Measurements from ENCODE around the gene CGREF1. TPM values are rescaled to one million over a fixed set of nuclear protein-coding genes. Genes with fewer than 3 reads are reported as not detected.
"Not testable (repeated sequence)": the region's sequence is repeated elsewhere in the genome, so short reads cannot be mapped to it uniquely, and the experiment has no call there.

CGREF1 gene
- total RNA-seq, 1 donor from 2014 or later = 18.3 TPM

DNA sequence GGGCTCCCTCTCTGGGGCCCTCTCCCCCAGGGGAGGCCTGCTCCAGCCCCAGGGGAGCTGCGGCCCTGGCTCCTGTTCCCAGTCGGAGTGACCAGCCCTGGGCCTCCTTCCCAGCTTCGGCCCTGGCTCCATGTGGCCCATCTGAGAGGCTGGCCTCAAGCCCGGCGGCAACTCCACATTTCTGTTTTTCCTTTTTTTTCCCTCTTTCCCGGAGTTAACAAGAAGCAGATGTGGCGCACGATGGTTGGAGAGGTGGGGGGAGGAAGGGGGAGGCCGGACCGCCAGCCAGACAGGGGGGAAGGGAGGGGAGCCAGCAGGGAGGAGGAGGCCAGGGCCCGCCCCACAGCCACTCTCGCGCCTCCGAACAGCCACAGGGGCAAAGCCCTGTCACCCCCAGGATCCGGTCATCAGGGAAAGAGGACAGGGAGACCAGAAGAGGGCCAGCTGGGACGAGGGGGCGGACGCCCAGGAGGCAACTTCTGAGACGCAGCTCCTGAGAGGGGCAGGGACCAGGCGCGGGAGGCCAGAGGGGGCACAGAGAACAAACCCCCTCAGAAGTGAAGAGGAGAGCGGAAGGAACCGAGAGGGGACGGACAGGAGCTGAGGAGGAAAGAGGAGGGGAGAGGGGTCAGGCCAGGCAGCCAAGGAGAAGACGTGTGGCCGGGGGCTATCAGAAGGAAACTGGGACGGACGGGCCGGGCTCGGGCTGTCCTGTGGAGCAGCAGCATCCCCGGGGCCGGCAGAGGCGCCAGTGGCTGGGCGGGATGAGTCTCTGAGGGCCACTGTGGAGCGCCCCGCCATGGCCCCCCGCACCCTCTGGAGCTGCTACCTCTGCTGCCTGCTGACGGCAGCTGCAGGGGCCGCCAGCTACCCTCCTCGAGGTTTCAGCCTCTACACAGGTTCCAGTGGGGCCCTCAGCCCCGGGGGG lies 40.4 kb downstream of the CGREF1 start, which contains the start of gene EMILIN1:
TSS of gene EMILIN1 (plus strand) at position 349 of the 928 bp plus-strand sequence. CDS start at position 800, 451 bp downstream.
- no peak for FAIRE-seq

DNA sequence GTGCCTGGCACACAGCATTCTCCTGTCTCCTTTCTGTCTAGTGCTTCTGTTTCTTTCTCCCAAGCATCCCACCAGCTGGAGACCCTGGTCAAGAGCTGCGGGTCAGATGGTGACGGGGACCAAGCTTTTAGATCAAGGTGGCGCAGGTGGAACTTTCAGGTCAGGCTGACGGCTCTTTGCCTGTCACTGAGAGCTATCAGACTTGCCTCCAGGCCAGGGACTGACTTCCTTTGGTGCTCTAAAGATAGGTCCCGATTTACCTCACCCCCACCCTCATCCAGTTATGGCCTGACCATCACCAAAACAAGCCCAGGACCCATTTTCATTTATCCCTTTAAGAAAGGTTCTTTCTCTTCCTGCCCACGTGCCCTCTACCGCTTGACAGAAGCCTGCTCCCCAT lies 41.7 kb downstream of the CGREF1 start:
- FAIRE-seq (no peak), DNase-seq (ENCODE audit: low spot score in 2 of 2) (no peak)

More for the DNA sequence above, 40.4 kb downstream of the CGREF1 start, which contains the start of gene EMILIN1:
- DNase-seq (ENCODE audit: low spot score in 2 of 2) = peak; percentile 67 to 71

DNA sequence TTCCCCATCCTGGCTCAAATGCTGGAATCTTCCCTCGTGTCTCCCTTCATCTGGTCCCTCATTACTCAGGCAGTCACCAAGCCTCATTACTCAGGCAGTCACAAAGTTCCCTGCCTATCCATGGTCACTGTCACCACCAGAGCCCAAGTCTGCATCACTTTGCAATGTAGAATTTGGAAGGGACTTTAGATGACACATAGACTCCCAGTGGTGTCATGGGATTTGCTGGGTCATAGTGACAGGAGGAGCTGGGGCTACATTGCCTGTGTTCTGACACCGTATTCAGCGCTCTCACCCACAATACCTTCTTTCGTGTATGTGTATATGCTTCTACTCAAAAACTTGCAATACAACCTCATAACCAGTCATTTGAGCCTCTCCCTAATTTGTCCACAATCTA lies 42.6 kb downstream of the CGREF1 start:
- FAIRE-seq = no peak
- no peak for DNase-seq (ENCODE audit: low spot score in 2 of 2)

DNA sequence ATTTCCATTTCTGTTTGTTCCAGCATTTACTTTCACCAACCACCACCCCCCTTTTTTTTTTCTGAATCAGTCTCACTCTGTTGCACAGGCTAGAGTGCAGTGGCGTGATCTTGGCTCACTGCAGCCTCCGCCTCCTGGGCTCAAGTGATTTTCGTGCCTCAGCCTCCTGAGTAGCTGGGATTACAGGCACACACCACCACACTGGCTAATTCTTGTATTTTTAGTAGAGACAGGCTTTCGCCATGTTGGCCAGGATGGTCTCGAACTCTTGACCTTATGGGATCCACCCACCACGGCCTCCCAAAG lies 43.4 kb downstream of the CGREF1 start:
- not testable (repeated sequence) for FAIRE-seq; DNase-seq (ENCODE audit: low spot score in 2 of 2)

DNA sequence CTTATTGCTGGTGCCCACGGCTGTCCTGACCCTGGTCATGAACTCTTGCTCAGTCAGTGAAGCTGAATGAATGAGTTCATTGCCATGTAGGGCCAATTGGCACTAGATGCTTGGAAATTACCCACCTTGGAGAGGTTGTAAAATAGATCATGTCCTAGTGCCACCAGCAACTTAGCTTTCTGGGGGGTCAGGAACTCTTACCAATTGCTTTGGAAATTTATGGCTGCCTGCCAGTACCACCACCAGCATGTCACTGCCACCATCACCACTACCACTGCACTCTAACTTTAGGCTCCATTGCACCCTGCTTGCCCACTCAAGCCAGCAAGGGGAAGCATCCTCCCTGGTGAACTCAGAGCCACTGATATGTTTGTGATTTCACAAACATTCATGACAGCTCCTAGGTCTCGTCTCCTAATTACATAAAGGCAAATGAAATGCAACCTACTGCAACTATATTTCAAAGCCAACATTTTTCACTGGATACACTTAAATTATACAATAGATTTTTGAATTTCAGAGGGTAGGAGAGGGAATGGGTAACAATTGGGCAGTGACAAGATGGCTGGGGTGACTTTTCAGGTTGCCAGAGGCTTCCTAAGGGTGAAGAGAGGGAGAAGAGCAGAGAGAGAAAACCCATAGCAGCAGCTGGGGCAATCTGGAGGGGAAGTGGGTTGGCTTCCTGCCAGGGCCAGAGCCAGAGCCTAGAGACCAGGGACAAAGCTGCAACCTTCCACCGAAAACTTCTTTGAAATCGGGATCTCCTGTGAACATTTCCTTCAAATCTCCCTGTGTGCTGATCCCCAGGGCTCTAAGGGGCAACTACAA lies 44.0 kb downstream of the CGREF1 start:
- FAIRE-seq (no peak), DNase-seq (ENCODE audit: low spot score in 2 of 2) (no peak)

DNA sequence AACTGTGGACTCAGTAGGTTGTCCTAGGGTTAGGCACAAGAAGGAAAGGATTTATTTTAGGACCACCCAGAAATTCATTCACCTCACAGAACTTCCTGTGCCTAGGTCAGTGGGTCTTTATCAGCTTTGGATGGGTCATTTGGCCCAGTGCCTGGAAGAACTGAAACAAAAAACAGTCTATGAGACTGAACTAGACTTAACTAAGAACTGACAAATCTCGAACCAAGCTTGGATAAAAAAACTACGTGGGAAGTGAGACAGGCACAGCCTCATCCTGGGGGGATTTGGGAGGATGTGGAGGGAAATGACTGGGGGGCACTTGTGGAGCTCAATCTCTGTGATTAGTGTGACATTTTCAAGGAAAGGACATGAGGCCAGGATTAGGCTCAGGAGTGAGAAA lies 45.1 kb downstream of the CGREF1 start:
- FAIRE-seq (no peak), DNase-seq (ENCODE audit: low spot score in 2 of 2) (no peak)

DNA sequence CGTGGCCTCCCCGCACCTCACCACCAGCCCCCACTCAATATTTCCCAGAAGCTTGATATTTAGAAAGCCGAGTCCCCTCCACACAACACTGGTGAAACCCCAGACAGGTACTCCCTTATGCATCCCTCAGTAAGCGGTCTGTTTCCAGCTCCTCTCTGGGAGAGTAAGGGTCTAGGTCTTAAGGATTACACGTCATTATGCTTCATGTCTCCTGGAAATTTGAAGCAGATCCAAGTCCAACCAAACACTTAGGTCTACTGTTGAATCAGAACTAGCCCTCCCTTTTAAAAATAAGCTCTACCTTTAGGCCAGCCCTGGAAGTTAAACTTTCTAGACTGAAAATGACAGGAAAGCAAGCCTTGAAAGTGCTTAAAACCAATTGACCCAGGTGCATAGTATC lies 46.0 kb downstream of the CGREF1 start:
- DNase-seq (ENCODE audit: low spot score in 2 of 2) (no peak), FAIRE-seq (no peak)

DNA sequence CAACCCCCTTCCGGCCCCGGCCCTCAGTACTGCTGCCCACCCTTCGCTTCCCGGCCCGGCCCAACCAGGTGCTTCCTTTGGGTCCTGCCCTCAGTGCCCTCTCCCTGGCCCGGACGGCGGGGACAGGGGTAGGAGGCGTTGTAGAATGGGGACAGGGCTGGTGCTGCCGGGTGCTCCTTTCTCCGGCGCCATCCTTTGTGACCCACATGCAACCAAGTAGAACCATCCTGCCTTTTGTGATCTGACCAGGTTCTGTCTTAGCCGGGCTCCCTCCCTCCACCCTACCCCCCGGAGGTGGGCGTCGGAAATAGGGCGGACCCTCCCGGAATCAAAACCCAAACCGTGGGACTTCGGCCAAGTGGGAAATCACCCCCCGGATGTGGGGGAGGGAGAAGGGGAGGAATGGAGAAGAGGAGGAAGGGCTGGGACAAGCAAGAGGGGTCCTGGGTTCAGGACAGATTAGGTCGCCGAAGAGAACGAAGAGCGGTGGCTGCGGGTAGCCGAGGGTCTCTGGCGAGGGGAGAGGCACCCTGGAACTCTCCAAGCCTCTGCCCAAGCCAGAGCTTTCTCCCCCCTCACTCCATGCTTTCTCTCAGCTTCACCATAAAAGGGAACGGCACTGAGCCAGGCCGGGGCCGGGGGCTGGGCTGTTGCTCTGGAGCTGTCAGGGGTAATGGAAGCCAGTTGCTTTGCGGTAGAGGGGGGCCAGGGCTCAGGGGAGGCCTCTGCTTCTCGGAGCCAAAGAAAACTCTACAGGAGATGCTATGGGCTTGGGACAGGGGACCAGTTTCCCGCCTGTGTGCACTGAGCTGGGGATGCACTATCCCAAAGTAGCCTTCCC lies 46.7 kb downstream of the CGREF1 start:
- FAIRE-seq = no peak
- DNase-seq (ENCODE audit: low spot score in 2 of 2) = no peak

DNA sequence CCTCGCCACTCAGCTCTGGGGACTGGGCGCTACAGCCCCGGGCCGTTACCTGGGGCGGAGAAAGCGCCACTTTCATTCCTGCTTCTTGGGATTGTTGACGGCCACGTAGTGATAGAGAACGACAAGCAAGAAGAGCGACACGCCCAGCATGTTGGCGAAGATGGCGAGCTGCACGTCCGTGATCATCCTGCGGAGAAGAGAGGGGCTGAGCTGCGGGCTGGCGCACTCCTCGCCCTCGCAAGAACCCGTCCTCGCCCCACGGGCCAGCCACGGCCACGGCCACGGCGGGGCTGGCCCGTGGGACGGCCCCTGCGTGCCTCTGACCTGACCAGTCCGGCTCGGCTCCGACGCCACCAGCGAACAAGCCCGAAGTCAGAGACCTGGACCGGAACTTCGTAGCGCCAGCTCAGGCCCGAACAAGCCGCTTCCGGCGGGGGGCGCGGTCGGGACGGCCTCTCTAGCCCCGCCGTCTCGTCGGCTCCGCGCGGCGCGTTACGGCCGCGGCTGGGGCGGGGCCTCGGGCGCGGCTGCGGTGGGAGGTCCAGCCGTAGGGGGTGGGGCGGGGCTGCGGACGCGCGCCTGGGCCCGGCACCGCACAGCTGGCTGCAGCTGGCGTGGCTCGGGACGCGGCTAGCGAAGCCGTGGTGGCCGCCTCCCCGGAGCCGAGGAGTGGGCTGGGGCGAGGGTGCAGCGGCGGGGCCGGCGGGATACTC lies 47.5 kb downstream of the CGREF1 start, which contains the start of gene OST4:
TSS of gene OST4 (minus strand) at position 378 of the 713 bp plus-strand sequence.
- FAIRE-seq (no peak), DNase-seq (ENCODE audit: low spot score in 2 of 2) (peak; percentile 99)

DNA sequence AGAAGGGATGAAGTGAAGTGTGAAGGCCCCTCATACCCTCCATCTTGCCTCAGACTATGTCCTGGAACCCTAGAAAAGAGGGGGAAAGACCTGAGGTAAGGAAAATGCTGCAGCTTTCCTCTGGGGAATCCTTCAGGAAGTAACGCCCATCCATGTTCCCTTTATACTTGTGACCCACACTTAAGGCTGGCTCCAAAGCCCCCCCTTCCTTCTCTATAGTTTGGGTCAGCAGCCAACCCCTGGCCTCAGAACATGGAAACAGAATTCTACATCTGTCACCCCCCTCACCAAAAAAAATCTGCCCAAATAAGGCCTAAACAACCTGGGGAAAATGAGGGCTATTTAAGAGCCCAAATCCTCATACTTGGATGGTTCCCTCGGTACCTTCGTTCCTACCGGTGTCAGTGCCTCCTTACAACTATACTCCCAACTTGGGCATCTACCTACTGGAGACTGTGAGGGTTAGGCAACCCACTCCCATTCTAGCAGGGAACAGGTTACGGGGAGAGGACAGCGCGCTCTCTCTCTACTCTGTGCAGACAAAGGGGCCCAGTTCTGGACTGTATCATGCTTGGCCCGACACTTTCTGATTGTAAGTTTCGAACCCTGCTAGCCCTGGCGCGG lies 48.2 kb downstream of the CGREF1 start:
- no peak for DNase-seq (ENCODE audit: low spot score in 2 of 2)
- no peak for FAIRE-seq

DNA sequence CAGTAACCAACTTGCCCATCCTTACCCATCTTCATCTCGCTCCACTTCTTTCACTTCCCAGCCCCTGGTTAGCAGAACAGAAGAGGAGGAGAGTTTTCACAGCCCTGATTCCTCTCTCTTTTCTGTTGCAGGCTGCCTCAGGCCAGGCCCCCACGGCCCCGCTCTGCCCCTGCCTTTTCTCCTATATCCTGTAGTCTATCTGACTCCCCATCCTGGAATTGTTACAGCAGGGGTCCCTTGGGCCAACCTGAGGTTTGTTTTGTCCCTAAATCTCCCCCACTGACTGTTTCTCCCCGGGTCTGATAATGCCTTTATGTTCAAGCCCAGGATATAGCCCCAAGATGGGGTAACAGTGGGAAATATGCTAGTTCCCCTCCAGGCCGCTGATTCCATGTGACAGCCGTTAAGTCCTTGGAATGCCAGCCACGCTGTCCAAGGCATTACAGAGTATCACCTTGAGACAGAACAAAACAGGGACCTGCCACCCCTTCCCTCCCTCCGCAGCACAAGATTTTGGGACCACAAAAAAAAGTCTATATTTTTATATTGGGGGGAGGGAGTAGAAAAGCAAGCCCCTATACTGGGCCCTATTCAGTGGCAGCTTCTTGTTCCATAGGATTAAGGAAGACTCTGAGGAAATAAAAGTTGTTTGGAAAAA lies 48.8 kb downstream of the CGREF1 start:
- DNase-seq (ENCODE audit: low spot score in 2 of 2) = no peak
- FAIRE-seq = no peak

DNA sequence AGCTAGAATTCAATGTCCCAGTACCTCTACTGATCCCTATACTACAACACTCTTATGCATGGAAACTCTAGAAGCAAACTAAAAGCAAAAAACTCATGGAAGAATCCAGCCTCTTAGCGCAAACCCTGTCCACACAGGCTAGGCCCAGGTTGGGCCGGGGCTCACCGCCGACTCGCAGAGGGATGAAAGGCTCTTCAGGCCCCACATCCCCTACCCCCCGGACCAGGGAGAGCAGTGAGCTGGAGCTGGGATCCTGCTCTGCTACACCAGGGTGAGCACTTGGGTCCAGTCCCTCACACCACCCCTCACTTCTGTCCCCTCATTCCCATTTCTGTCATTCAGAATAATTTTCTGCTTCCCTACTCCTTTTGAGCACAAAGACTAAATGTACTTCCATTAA lies 49.5 kb downstream of the CGREF1 start:
- no peak for FAIRE-seq
- no peak for DNase-seq (ENCODE audit: low spot score in 2 of 2)

DNA sequence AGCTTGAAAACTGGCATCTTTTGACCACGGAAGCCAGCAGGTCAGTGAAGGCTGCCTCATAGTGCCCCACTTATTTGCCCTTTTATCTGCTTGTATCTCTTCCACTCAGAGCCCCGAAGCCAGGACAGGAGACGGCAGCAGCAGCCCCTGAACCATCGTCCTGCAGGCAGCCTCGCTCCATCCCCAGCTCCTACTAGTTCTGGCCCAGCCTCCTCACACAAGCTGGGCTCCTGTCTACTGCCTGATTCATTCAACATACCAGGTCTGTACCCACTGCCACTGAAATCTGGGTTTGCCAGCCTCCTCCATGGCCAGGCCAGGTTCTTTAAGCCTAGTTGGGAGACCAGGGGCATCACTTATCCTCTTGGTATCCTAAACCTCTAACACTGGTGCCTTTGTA lies 51.5 kb downstream of the CGREF1 start:
- DNase-seq (ENCODE audit: low spot score in 2 of 2) (no peak), FAIRE-seq (no peak)

DNA sequence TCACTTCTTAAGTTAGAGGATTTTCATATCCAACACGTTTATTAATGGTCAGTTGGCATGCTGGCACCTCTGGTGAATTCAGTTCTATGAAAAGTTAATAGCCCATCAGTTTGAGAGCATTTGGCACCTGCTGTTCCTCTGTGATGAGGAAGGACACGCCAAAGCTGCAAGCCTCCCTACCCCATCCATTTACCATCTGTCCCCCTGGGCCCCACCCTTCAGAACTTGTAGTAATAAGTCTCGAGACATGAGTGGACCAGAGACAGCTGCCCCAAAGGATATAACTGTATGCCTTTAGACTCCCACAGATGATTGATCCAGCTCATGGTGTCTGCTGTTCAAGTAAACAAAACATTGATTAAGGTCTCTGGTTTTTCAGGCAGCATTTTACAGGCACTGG lies 53.8 kb downstream of the CGREF1 start:
- no peak for DNase-seq (ENCODE audit: low spot score in 2 of 2)
- no peak for FAIRE-seq

DNA sequence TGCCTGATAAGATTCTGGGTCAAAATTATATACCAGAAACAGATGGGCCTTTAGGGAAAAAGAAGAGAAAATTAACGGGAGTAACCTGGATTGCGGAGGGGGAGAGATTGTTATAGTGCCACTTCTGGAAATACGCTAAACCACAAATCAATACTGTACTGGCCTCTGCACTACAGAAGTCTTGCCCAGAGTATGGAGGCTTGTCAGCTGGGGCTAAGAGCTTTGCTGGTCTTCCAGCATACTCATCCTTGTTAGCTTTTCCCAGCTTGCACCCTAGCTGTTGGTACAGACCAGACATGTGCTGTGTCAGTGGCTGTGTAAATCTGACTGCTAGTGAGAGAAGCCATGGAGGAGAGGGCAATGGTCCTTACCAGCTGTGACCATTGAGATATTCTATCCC lies 58.6 kb downstream of the CGREF1 start:
- FAIRE-seq (no peak), DNase-seq (ENCODE audit: low spot score in 2 of 2) (no peak)

DNA sequence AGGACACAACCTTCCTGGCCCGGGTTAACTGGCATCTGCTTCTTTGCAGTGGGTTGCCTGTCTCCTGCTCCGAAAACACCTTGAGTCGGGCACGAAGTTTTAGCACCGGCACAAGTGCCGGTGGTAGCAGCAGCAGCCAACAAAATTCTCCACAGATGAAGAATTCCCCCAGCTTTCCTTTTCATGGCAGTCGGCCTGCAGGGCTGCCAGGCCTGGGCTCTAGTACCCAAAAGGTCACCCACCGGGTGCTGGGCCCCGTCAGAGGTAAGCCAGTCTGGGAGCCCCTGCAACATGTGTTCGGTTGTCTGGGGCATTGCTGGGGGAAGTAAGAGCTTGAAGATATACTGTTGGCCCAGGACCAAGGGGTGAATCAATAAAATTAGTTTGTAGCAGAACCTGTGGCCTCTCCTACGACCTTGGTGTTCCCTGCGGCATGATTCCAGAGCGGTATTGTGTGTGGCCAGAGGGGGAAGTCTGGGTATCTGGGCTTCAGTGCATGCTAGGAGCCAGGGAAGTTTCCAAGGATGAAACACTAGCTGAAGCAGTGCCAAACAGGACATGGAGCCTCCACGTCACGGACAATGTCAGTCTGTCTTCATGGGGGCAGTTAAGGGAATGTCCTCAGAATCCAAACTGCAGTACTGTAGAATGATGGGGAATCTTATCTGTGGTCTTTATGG lies 59.6 kb downstream of the CGREF1 start:
- no peak for FAIRE-seq
- no peak for DNase-seq (ENCODE audit: low spot score in 2 of 2)

DNA sequence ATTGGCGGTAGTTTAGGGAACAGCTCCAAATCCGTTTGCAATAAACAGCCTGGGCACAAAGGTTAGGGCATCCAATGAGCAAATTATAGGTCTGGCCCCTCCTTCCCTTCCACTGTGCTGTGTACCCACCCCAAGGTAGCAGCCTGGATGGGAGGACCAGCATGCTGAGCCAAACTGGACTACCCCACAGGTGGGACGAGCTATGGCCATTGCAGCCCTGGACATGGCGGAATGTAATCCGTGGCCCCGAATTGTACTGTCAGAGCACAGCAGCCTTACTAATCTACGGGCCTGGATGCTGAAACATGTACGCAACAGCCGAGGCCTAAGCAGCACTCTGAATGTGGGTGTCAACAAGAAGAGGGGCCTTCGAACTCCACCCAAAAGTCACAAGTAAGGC lies 60.7 kb downstream of the CGREF1 start:
- no peak for FAIRE-seq
- no peak for DNase-seq (ENCODE audit: low spot score in 2 of 2)

DNA sequence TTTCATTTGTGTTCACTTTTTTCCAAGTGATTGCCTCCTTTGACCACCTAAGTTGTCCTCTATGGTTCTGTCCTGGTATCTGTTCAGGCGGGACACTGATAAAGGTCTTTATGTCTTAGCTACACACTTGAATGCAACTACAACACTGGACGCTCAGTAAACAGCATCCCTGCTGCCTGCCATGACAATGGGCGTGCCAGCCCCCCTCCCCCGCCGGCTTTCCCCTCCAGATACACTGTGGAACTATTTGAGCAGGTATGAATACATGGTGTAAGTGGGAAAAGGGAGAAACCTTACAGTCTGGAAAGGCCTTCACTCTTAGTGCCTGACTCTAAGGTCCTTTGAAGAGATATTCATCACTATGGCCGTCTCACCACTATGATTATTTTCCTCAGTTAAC lies 61.7 kb downstream of the CGREF1 start:
- DNase-seq (ENCODE audit: low spot score in 2 of 2) (no peak), FAIRE-seq (no peak)
